SK-N-SH (cell line): ENCODE results near the gene MAPK10. TPM values are rescaled to one million over a fixed set of nuclear protein-coding genes. Genes with fewer than 3 reads are reported as not detected.
A peak's percentile ranks its signal among the peaks of the same experiment; 100 is the strongest.

Experiments used
- CTCF ChIA-PET: fragments of 300-600, 350-600 bp; formaldehyde crosslinking; extraction: SDS; loops from one replicate; lab custom pipeline; 2021; lab: Yijun Ruan, JAX
- POLR2A ChIA-PET: fragments of 350-600 bp; sonication (Branson Sonifier 250); formaldehyde crosslinking; extraction: SDS; loops from one replicate; lab custom pipeline; 2020; ENCODE audit warnings: antibody characterized with exemption, inconsistent platforms; lab: Yijun Ruan, JAX
- DNase-seq: peaks from one replicate; pipeline ENCODE4 v3.0.0; 2012
- H2AFZ ChIP-seq: fragments of 200-600 bp; sonication (generic); 2 replicates; pipeline ENCODE4 v1.8.1; 2016; ENCODE audit warnings: antibody characterized with exemption, mild to moderate bottlenecking, low read depth
- H3F3A ChIP-seq: fragments of 200-600 bp; sonication (generic); replicated peaks from 2 replicates; pipeline ENCODE3; 2016; ENCODE audit warnings: antibody characterized with exemption, mild to moderate bottlenecking; ENCODE audit not compliant: insufficient read depth
- H3K27ac ChIP-seq, 2 experiments: fragments of 200-500 bp in 1 of 2; fragments of 200-600 bp in 1 of 2; sonication (Bioruptor generic) in 1 of 2; sonication (generic), shearing (Covaris generic) in 1 of 2; 2 replicates each; pipeline versions ENCODE4 v1.5.1 to v1.6.1; 2014 to 2016; ENCODE audit warnings: low read depth in 2 of 2, inconsistent platforms in 1 of 2, low read length in 1 of 2, mild to moderate bottlenecking in 1 of 2, mixed read lengths in 1 of 2
- H3K27me3 ChIP-seq: fragments of 200-600 bp; sonication (generic), shearing (Covaris generic); 2 replicates; pipeline ENCODE4 v1.6.1; 2016; ENCODE audit warnings: mixed run types; ENCODE audit not compliant: insufficient read depth
- H3K36me3 ChIP-seq, 2 experiments: fragments of 200-500 bp in 1 of 2; fragments of 200-600 bp in 1 of 2; sonication (Bioruptor generic) in 1 of 2; sonication (generic) in 1 of 2; replicated peaks in 1 of 2; 2 replicates each; pipeline versions ENCODE3 to v1.5.1; 2014 to 2016; ENCODE audit warnings: low read length in 1 of 2, mild to moderate bottlenecking in 1 of 2; ENCODE audit not compliant: insufficient read depth in 2 of 2, control insufficient read depth in 1 of 2
- H3K4me1 ChIP-seq, 2 experiments: fragments of 200-500 bp in 1 of 2; fragments of 200-600 bp in 1 of 2; sonication (Bioruptor generic) in 1 of 2; sonication (generic), shearing (Covaris generic) in 1 of 2; 2 replicates each; pipeline versions ENCODE4 v1.5.1 to v1.6.1; 2014 to 2016; ENCODE audit warnings: low read depth in 1 of 2, low read length in 1 of 2, mixed run types in 1 of 2; ENCODE audit not compliant: insufficient read depth in 2 of 2, control insufficient read depth in 1 of 2
- H3K4me2 ChIP-seq: fragments of 200-600 bp; sonication (generic), shearing (Covaris generic); 2 replicates; pipeline ENCODE4 v1.6.1; 2017; ENCODE audit warnings: mixed run types
- H3K4me3 ChIP-seq, 2 experiments: fragments of 200-500 bp in 1 of 2; fragments of 200-600 bp in 1 of 2; sonication (Bioruptor generic) in 1 of 2; sonication (generic), shearing (Covaris generic) in 1 of 2; 2 replicates each; pipeline versions ENCODE4 v1.5.1 to v1.8.1; 2014 to 2016; ENCODE audit warnings: low read depth in 2 of 2, inconsistent platforms in 1 of 2, low read length in 1 of 2, mild to moderate bottlenecking in 1 of 2, mixed read lengths in 1 of 2, moderate library complexity in 1 of 2
- H3K79me2 ChIP-seq: fragments of 200-600 bp; sonication (generic); 2 replicates; pipeline ENCODE4 v1.8.1; 2017; ENCODE audit warnings: mild to moderate bottlenecking; ENCODE audit not compliant: insufficient read depth
- H3K9ac ChIP-seq: fragments of 200-600 bp; sonication (generic); 2 replicates; pipeline ENCODE4 v1.6.1; 2017; ENCODE audit warnings: mixed run types
- H3K9me2 ChIP-seq: fragments of 200-600 bp; sonication (generic); 2 replicates; pipeline ENCODE4 v1.6.1; 2017; ENCODE audit warnings: mixed run types
- H3K9me3 ChIP-seq: fragments of 200-600 bp; sonication (generic); 2 replicates; pipeline ENCODE4 v1.6.1; 2017; ENCODE audit warnings: mixed run types, mild to moderate bottlenecking, moderate library complexity
- H4K20me1 ChIP-seq: fragments of 200-600 bp; sonication (generic); 2 replicates; pipeline ENCODE4 v1.6.1; 2017; ENCODE audit warnings: mild to moderate bottlenecking, mixed run types; ENCODE audit not compliant: insufficient read depth
- EP300 ChIP-seq, 2 experiments: IDR thresholded peaks; 2 replicates each; pipeline versions ENCODE4 v1.4.0 to v1.6.1; 2012; ENCODE audit warnings: borderline replicate concordance in 1 of 2, low read depth in 1 of 2, low read length in 1 of 2
- EZH2phosphoT487 ChIP-seq: fragments of 200-600 bp; sonication (generic); IDR thresholded peaks from 2 replicates; pipeline ENCODE4 v1.6.1; 2017; ENCODE audit warnings: low read depth, mixed run types, mild to moderate bottlenecking, antibody characterized with exemption, moderate library complexity, borderline replicate concordance
- FOSL2 ChIP-seq: IDR thresholded peaks from 2 replicates; pipeline ENCODE4 v1.4.0; 2012; ENCODE audit warnings: low read depth, mild to moderate bottlenecking, moderate library complexity, borderline replicate concordance
- FOXM1 ChIP-seq: IDR thresholded peaks from 2 replicates; pipeline ENCODE4 v1.4.0; 2012; ENCODE audit warnings: low read depth, mild to moderate bottlenecking
- IRF3 ChIP-seq: fragments of 150-350 bp; IDR thresholded peaks from 2 replicates; pipeline ENCODE4 v1.6.1; 2016; ENCODE audit warnings: mild to moderate bottlenecking, low read depth, low read length
- MEF2A ChIP-seq: IDR thresholded peaks from 2 replicates; pipeline ENCODE4 v1.4.0; 2012; ENCODE audit warnings: low read depth, borderline replicate concordance
- PBX3 ChIP-seq: IDR thresholded peaks from 2 replicates; pipeline ENCODE4; 2012
- RAD21 ChIP-seq: IDR thresholded peaks from 2 replicates; pipeline ENCODE4 v1.6.1; 2012; ENCODE audit warnings: mild to moderate bottlenecking, low read length
- RCOR1 ChIP-seq: fragments of 150-350 bp; IDR thresholded peaks from 2 replicates; pipeline ENCODE4 v1.6.1; 2017; ENCODE audit warnings: antibody characterized with exemption, low read length
- REST ChIP-seq: IDR thresholded peaks from 2 replicates; pipeline ENCODE4 v1.6.1; 2012; ENCODE audit warnings: mild to moderate bottlenecking, low read depth, low read length, moderate library complexity
- RFX5 ChIP-seq: IDR thresholded peaks from 2 replicates; pipeline ENCODE4 v1.6.1; 2012; ENCODE audit warnings: mild to moderate bottlenecking, improper control_type of control experiment, low read length
- RXRA ChIP-seq: IDR thresholded peaks from 2 replicates; pipeline ENCODE4 v1.4.0; 2012; ENCODE audit warnings: low read depth, mild to moderate bottlenecking, borderline replicate concordance
- USF1 ChIP-seq: IDR thresholded peaks from 2 replicates; pipeline ENCODE4 v1.4.0; 2012; ENCODE audit warnings: low read depth, borderline replicate concordance
- USF2 ChIP-seq: fragments of 150-350 bp; IDR thresholded peaks from 2 replicates; pipeline ENCODE4 v1.6.1; 2017; ENCODE audit warnings: antibody characterized with exemption, low read length, low read depth, borderline replicate concordance
- YY1 ChIP-seq: IDR thresholded peaks from 2 replicates; pipeline ENCODE4 v1.4.0; 2012; ENCODE audit warnings: low read depth, mild to moderate bottlenecking
- WGBS: methylation state at CpG from one replicate; pipeline ENCODE4 v1.1.6; 2017; ENCODE audit warnings: low lambda C conversion rate; 5-methylcytosine and 5-hydroxymethylcytosine counted together
- polyA plus RNA-seq, 3 experiments: library from polyadenylated mRNA; depleted of rRNA; stranded (reverse); fragments of >200 nt; gene quantifications; 2 replicates each; pipeline ENCODE4 v1.2.3, GENCODE V29; 2012

The MAPK10 gene
- polyA plus RNA-seq, 1 of the 3 experiments (the other 2 are of a cell fraction), result 8.1 TPM

GRCh38 chr4:86181585-86181984, 178.3 kb downstream of the MAPK10 start:
- H2AFZ ChIP-seq, result peak overlapping the region; percentile 43; the same call in 1 of the 2 replicates
- H3K9me2 ChIP-seq, result no peaks in the 10 kb centered on the region
- no peaks in the 10 kb centered on the region for H4K20me1 ChIP-seq
- no peak overlapping the region for H3K4me2 ChIP-seq
- no peaks in the 10 kb centered on the region; a peak in 2 of 4 replicates for H3K4me1 ChIP-seq
- no peak for DNase-seq
- no peak overlapping the region for H3K27ac ChIP-seq
- H3K27me3 ChIP-seq, result no peaks in the 10 kb centered on the region
- 82% methylated on average over 1 of the region's 1 CpG for WGBS
- H3K9me3 ChIP-seq, result 0 out of 2 replicates have a peak, but pooled peaks cover 8% of the 10 kb centered on the region
- no peak overlapping the region for H3K4me3 ChIP-seq
- H3K9ac ChIP-seq, result no peak overlapping the region
- CTCF ChIA-PET, result interaction anchor here (1.5 kb wide), 1 partner anchor 12 kb away, joined by 7 read pairs; no protein-coding TSS in a partner anchor
- no peaks in the 10 kb centered on the region for H3K36me3 ChIP-seq
- H3K79me2 ChIP-seq, result no peaks in the 10 kb centered on the region
- H3F3A ChIP-seq, result peaks cover 6% of the 10 kb centered on the region
- TF ChIP-seq RCOR1 (no peak), IRF3 (no peak), YY1 (no peak), EP300 (IDR thresholded peaks at IDR 0.05; ENCODE audit: borderline replicate concordance in 1 of 2, low read depth in 1 of 2, low read length in 1 of 2) (no peak), MEF2A (no peak), PBX3 (no peak), REST (no peak), RFX5 (no peak), EZH2phosphoT487 (no peak)
- TF ChIP-seq, all 33 proteins: peak for 0
- POLR2A ChIA-PET, result no interaction called here

GRCh38 chr4:86178211-86178610, 181.6 kb downstream of the MAPK10 start:
- no peaks in the 10 kb centered on the region for H4K20me1 ChIP-seq
- H3K4me2 ChIP-seq, result no peak overlapping the region
- H3K36me3 ChIP-seq, result no peaks in the 10 kb centered on the region
- TF ChIP-seq RXRA, result no peak
- TF ChIP-seq USF2, result no peak
- no peak for TF ChIP-seq FOSL2
- no peak for TF ChIP-seq REST
- TF ChIP-seq USF1, result no peak
- no peak for TF ChIP-seq FOXM1
- no peak for TF ChIP-seq RAD21
- no peak for DNase-seq
- no peak overlapping the region for H2AFZ ChIP-seq
- no peaks in the 10 kb centered on the region for H3K79me2 ChIP-seq
- CTCF ChIA-PET, result no interaction called here
- H3K4me3 ChIP-seq, result no peak overlapping the region
- POLR2A ChIA-PET, result no interaction called here
- no peaks in the 10 kb centered on the region; a peak in 1 of 4 replicates for H3K4me1 ChIP-seq
- no peaks in the 10 kb centered on the region for H3K27me3 ChIP-seq
- H3K27ac ChIP-seq, result no peak overlapping the region
- no peaks in the 10 kb centered on the region for H3K9me2 ChIP-seq
- H3K9ac ChIP-seq, result no peak overlapping the region
- H3K9me3 ChIP-seq, result 0 out of 2 replicates have a peak, but pooled peaks cover 8% of the 10 kb centered on the region
- H3F3A ChIP-seq, result peaks cover 6% of the 10 kb centered on the region
